HepG2 (cell line): Measurements from ENCODE around the gene ZNF607. TPM values are rescaled to one million over a fixed set of nuclear protein-coding genes. Genes with fewer than 3 reads are reported as not detected.

Source experiments
- ATF7-NPFF ChIP-seq: sonication (generic); formaldehyde crosslinking; IDR thresholded peaks from 2 replicates; pipeline ENCODE4 v1.8.1; 2023; ENCODE audit warnings: mild to moderate bottlenecking, low read depth, missing genetic modification reagents, moderate library complexity
- CEBPZ ChIP-seq: IDR thresholded peaks from 2 replicates; pipeline ENCODE4 v1.6.1; 2012; ENCODE audit warnings: low read length, improper control_type of control experiment
- FOXA3 ChIP-seq: IDR thresholded peaks from 2 replicates; pipeline ENCODE4 v1.6.1; 2016; ENCODE audit warnings: missing genetic modification reagents, missing compliant biosample characterization
- MED8 ChIP-seq: sonication (generic); formaldehyde crosslinking; IDR thresholded peaks from 2 replicates; pipeline ENCODE4 v1.8.1; 2023; ENCODE audit warnings: mild to moderate bottlenecking, missing genetic modification reagents; ENCODE audit not compliant: insufficient replicate concordance
- MEIS2 ChIP-seq: sonication (generic); formaldehyde crosslinking; IDR thresholded peaks from 2 replicates; pipeline ENCODE4 v1.9.0; 2021; ENCODE audit warnings: mild to moderate bottlenecking, missing genetic modification reagents
- MXI1 ChIP-seq: IDR thresholded peaks from 3 replicates; pipeline ENCODE4 v1.6.1; 2012; ENCODE audit warnings: low read depth, low read length, inconsistent platforms, borderline replicate concordance
- RFXANK ChIP-seq: IDR thresholded peaks from 2 replicates; pipeline ENCODE4 v1.6.1; 2016
- SIX1 ChIP-seq: sonication (generic); formaldehyde crosslinking; IDR thresholded peaks from 2 replicates; pipeline ENCODE4 v1.4.0; 2020; ENCODE audit warnings: missing genetic modification reagents, borderline replicate concordance
- ZNF136 ChIP-seq: sonication (generic); formaldehyde crosslinking; IDR thresholded peaks from 2 replicates; pipeline ENCODE4 v1.8.1; 2022; ENCODE audit warnings: low read depth, mild to moderate bottlenecking, moderate library complexity, missing genetic modification reagents
- ZNF557 ChIP-seq: sonication (generic); formaldehyde crosslinking; IDR thresholded peaks from 2 replicates; pipeline ENCODE4 v1.4.0; 2020; ENCODE audit warnings: missing genetic modification reagents
- ZNF766 ChIP-seq: sonication (generic); formaldehyde crosslinking; IDR thresholded peaks from 2 replicates; pipeline ENCODE4 v1.5.0; 2020; ENCODE audit warnings: missing genetic modification reagents, borderline replicate concordance
- ZNF883 ChIP-seq: sonication (generic); formaldehyde crosslinking; IDR thresholded peaks from 2 replicates; pipeline ENCODE4 v1.5.1; 2020; ENCODE audit warnings: mild to moderate bottlenecking, missing genetic modification reagents; ENCODE audit errors: not compliant biosample characterization
- polyA plus RNA-seq, 8 experiments: library from polyadenylated mRNA; depleted of rRNA in 3 of 8; stranded (reverse) in 7 of 8; unstranded in 1 of 8; fragments of >200 nt; fragmentation: Illumina TruSeq in 4 of 8; extraction: Trizol in 4 of 8; gene quantifications; 2 replicates each; pipeline versions ENCODE4 v1.2.1 to v1.2.3, GENCODE V29; 2011 to 2016; ENCODE audit warnings: low read depth in 4 of 8, missing spikeins in 1 of 8, mixed read lengths in 1 of 8; ENCODE audit not compliant: insufficient read depth in 1 of 8
- total RNA-seq, 5 experiments: library from RNA; depleted of rRNA; stranded (reverse); fragments of >200 nt; fragmentation: Illumina TruSeq; extraction: Trizol; gene quantifications; 2 replicates each; pipeline ENCODE4 v1.2.3, GENCODE V29; 2016; ENCODE audit warnings: low read depth in 1 of 5
- TF ChIP-seq, protein P1 (sequence below): sonication (generic); formaldehyde crosslinking; IDR thresholded peaks from 2 replicates; pipeline ENCODE4 v1.5.0; 2020; ENCODE audit warnings: missing genetic modification reagents, mild to moderate bottlenecking, borderline replicate concordance
- TF ChIP-seq, protein P2 (sequence below): sonication (generic); formaldehyde crosslinking; IDR thresholded peaks from 2 replicates; pipeline ENCODE4 v1.5.1; 2020; ENCODE audit warnings: mild to moderate bottlenecking, missing genetic modification reagents, borderline replicate concordance
- TF ChIP-seq, protein P3 (sequence below): sonication (generic); formaldehyde crosslinking; IDR thresholded peaks from 2 replicates; pipeline ENCODE4 v1.4.0; 2020; ENCODE audit warnings: missing genetic modification reagents
- TF ChIP-seq, protein P4 (sequence below): sonication (generic); formaldehyde crosslinking; IDR thresholded peaks from 2 replicates; pipeline ENCODE4 v1.4.0; 2020; ENCODE audit warnings: mild to moderate bottlenecking, missing genetic modification reagents

Gene ZNF607
- total and polyA plus RNA-seq, 2 of the 13 experiments (the other 11 are each of a cell fraction or from before 2014, with no cell fraction given) = 3.8 to 8.3 TPM

DNA sequence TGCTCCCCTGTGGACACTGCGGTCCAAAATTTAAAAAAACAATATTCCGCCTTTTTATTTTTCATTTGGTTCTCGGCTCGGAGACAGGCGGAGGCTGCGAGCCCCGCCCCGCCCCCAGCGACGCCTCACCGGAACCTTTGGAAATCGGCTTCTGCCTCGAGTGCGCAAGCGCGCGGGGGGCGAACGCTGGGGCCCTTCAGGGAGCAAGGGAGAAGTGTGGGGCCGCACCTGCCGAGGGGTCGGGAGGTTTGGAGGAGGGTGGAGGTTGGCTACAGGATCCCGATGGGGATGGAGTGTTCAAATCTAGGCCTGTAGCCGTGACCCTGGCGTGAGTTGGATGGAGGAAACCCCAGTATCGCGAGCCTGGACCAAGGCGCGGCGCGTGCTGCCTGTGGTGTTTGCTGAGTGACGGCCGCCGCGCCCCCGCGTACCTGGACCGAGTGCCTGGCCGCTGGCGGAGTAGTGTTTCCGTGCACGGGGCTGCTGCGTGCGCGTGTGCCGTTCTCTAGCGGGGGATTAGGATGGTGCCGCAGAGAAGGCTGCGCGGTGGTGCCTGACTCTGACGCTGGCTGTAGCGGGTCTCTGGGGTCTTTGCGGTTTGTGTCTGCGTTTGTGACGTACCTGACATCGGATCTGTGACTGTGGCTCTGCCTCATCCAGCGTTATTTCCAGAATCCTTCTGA, 63.7 kb downstream of the ZNF607 start (continued):
- TF ChIP-seq CEBPZ = no peak
- TF ChIP-seq, protein P1, sequence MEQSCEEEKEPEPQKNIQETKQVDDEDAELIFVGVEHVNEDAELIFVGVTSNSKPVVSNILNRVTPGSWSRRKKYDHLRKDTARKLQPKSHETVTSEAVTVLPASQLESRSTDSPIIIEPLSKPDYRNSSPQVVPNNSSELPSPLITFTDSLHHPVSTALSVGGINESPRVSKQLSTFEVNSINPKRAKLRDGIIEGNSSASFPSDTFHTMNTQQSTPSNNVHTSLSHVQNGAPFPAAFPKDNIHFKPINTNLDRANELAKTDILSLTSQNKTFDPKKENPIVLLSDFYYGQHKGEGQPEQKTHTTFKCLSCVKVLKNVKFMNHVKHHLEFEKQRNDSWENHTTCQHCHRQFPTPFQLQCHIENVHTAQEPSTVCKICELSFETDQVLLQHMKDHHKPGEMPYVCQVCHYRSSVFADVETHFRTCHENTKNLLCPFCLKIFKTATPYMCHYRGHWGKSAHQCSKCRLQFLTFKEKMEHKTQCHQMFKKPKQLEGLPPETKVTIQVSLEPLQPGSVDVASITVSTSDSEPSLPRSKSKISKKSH (CRISPR knock-in tag) = peak; percentile 97
- TF ChIP-seq FOXA3 = peak; percentile 69
- no peak for TF ChIP-seq ATF7-NPFF (CRISPR knock-in tag)
- 0 out of 2 replicates have a peak, but pooled peaks have one; percentile 18 for TF ChIP-seq RFXANK (CRISPR knock-in tag)
- TF ChIP-seq, protein P2, sequence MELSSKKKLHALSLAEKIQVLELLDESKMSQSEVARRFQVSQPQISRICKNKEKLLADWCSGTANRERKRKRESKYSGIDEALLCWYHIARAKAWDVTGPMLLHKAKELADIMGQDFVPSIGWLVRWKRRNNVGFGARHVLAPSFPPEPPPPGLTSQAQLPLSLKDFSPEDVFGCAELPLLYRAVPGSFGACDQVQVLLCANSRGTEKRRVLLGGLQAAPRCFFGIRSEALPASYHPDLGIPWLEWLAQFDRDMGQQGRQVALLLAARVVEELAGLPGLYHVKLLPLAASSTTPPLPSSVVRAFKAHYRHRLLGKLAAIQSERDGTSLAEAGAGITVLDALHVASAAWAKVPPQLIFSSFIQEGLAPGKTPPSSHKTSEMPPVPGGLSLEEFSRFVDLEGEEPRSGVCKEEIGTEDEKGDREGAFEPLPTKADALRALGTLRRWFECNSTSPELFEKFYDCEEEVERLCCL (CRISPR knock-in tag) = peak; percentile 2; the same call in 1 of the 2 replicates
- no peak for TF ChIP-seq ZNF136
- 0 out of 2 replicates have a peak, but pooled peaks have one; percentile 73 for TF ChIP-seq MEIS2 (CRISPR knock-in tag)
- TF ChIP-seq MXI1 = peak; percentile 72; the same call in 1 of the 3 replicates
- peak; percentile 25; the same call in 1 of the 2 replicates for TF ChIP-seq SIX1 (CRISPR knock-in tag)
- TF ChIP-seq ZNF883 = peak; percentile 76
- TF ChIP-seq ZNF766 (CRISPR knock-in tag) = peak; percentile 37; the same call in 1 of the 2 replicates
- TF ChIP-seq ZNF557 (CRISPR knock-in tag) = peak; percentile 59; the same call in 1 of the 2 replicates
- peak; percentile 4 for TF ChIP-seq MED8 (CRISPR knock-in tag)
- TF ChIP-seq, protein P3, sequence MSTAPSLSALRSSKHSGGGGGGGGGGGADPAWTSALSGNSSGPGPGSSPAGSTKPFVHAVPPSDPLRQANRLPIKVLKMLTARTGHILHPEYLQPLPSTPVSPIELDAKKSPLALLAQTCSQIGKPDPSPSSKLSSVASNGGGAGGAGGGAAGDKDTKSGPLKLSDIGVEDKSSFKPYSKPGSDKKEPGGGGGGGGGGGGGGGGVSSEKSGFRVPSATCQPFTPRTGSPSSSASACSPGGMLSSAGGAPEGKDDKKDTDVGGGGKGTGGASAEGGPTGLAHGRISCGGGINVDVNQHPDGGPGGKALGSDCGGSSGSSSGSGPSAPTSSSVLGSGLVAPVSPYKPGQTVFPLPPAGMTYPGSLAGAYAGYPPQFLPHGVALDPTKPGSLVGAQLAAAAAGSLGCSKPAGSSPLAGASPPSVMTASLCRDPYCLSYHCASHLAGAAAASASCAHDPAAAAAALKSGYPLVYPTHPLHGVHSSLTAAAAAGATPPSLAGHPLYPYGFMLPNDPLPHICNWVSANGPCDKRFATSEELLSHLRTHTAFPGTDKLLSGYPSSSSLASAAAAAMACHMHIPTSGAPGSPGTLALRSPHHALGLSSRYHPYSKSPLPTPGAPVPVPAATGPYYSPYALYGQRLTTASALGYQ (CRISPR knock-in tag) = no peak; the same call in 1 of the 2 replicates
- TF ChIP-seq, protein P4, sequence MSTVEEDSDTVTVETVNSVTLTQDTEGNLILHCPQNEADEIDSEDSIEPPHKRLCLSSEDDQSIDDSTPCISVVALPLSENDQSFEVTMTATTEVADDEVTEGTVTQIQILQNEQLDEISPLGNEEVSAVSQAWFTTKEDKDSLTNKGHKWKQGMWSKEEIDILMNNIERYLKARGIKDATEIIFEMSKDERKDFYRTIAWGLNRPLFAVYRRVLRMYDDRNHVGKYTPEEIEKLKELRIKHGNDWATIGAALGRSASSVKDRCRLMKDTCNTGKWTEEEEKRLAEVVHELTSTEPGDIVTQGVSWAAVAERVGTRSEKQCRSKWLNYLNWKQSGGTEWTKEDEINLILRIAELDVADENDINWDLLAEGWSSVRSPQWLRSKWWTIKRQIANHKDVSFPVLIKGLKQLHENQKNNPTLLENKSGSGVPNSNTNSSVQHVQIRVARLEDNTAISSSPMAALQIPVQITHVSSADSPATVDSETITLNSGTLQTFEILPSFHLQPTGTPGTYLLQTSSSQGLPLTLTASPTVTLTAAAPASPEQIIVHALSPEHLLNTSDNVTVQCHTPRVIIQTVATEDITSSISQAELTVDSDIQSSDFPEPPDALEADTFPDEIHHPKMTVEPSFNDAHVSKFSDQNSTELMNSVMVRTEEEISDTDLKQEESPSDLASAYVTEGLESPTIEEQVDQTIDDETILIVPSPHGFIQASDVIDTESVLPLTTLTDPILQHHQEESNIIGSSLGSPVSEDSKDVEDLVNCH = no peak
